Measurements from ENCODE around the gene HAT1. TPM values are rescaled to one million over a fixed set of nuclear protein-coding genes. Genes with fewer than 3 reads are reported as not detected.

Gene HAT1, protein sequence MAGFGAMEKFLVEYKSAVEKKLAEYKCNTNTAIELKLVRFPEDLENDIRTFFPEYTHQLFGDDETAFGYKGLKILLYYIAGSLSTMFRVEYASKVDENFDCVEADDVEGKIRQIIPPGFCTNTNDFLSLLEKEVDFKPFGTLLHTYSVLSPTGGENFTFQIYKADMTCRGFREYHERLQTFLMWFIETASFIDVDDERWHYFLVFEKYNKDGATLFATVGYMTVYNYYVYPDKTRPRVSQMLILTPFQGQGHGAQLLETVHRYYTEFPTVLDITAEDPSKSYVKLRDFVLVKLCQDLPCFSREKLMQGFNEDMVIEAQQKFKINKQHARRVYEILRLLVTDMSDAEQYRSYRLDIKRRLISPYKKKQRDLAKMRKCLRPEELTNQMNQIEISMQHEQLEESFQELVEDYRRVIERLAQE
- 10 to 100 TPM; 17.3 to 25.3 TPM for total RNA-seq

DNA sequence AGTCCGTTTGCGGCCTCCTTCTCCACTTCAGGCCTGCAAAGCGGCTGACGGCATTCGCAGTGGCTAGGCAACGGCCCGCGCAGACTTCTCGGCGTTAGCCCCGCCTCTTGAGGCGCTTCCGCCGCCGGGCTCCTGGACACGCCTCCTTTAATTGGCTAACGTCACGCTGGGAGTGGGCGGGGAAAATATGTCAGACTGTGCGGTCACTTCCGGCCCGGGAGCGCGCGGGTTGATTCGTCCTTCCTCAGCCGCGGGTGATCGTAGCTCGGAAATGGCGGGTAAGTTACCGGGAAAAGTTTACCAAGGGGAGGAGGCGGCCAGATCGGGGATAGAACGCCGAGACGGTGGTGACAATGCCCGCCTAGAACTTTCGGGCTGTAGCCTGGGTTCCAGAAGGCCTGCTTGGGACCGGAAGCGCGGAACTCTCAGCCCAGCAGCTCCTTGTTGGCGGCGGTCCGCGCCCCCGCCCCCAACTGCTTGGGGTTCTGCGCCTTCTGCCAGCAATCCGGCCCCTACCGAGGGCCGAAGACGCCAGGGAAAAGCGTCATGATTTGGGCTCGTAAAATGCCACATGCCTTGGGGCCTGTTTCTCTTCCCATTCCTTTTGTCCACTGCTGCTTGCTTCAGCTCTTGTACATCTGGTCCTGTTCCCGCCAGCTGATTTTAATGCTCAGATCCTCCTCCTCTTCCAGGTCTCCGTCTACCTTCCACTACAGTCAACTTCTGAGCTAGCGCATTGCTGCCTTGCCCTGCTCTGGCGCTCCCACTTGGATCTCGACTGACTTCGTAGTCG is at the start of gene HAT1:
TSS of gene HAT1 (plus strand) at position 232 of the 793 bp plus-strand sequence. CDS start at position 272, 40 bp downstream.
- Histone ChIP-seq H3K27ac (peak within 1 kb of the TSS; percentile 91 to 92), H3K27me3 (replicated peaks; ENCODE audit: insufficient read depth) (no peaks in the 10 kb centered on the region), H3K4me3 (peak within 1 kb of the TSS; percentile 85), H3K4me1 (ENCODE audit: control insufficient read depth in 1 of 2, low read depth in 2 of 2) (peaks cover 8 to 22% of the 10 kb centered on the region in 2 donors), H3K9me3 (no peaks in the 10 kb centered on the region), H3K36me3 (no peaks in the 10 kb centered on the region)
- DNase-seq (ENCODE audit: low spot score) (peak; percentile 90), ATAC-seq (ENCODE audit: insufficient number of reproducible peaks, low FRiP score, low read depth) (peak; percentile 98)
- TF ChIP-seq, protein P1, sequence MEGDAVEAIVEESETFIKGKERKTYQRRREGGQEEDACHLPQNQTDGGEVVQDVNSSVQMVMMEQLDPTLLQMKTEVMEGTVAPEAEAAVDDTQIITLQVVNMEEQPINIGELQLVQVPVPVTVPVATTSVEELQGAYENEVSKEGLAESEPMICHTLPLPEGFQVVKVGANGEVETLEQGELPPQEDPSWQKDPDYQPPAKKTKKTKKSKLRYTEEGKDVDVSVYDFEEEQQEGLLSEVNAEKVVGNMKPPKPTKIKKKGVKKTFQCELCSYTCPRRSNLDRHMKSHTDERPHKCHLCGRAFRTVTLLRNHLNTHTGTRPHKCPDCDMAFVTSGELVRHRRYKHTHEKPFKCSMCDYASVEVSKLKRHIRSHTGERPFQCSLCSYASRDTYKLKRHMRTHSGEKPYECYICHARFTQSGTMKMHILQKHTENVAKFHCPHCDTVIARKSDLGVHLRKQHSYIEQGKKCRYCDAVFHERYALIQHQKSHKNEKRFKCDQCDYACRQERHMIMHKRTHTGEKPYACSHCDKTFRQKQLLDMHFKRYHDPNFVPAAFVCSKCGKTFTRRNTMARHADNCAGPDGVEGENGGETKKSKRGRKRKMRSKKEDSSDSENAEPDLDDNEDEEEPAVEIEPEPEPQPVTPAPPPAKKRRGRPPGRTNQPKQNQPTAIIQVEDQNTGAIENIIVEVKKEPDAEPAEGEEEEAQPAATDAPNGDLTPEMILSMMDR (IDR thresholded peaks at IDR 0.05), result no peak

DNA sequence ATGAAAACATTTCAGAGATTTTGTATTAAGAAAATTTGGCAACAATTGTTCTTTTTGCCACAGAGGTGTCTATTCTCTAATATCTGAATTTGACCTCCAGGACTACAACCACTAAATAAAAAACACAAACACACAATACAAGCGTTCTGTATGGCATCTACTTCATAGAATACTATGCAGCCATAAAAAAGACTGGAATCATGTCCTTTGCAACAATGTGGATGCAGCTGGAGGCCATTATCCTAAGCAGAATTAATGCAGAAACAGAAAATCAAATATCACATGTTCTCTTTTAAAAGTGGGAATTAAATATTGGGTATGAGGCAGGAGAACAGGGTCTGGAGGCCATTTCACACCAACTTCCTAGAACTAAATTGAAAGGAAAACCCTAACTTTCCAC is 47.7 kb upstream of the HAT1 start:
- no peaks in the 10 kb centered on the region for H3K27me3 ChIP-seq (replicated peaks; ENCODE audit: insufficient read depth)
- TF ChIP-seq, protein P1 (IDR thresholded peaks at IDR 0.05), result no peak
- H3K4me3 ChIP-seq, result no peak overlapping the region
- peaks cover 12 to 17% of the 10 kb centered on the region in 2 donors for H3K4me1 ChIP-seq (ENCODE audit: control insufficient read depth in 1 of 2, low read depth in 2 of 2)
- H3K36me3 ChIP-seq, result peaks cover 6% of the 10 kb centered on the region
- ATAC-seq (ENCODE audit: insufficient number of reproducible peaks, low FRiP score, low read depth) (no peak), DNase-seq (ENCODE audit: low spot score) (no peak)
- no peaks in the 10 kb centered on the region for H3K9me3 ChIP-seq
- H3K27ac ChIP-seq, result no peak overlapping the region

DNA sequence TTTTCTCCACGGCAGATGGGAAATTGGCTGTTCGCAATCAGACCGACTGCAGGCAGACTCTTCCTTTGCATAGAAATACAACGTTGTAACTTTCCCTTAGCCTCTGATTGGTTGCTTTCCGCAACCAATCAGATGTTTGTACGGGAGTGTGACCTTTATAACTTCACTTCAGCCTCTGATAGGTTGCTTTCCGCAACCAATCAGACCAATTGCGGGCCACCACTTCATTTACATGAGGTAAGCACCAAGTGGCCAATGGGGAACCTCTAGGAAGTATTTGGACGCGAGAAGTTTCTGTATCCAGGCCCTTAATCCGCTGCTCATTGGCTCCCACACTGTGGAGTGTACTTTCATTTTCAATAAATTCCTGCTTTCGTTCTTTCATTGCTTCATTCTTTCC is 47.3 kb upstream of the HAT1 start:
- peaks cover 12 to 22% of the 10 kb centered on the region in 2 donors for H3K4me1 ChIP-seq (ENCODE audit: control insufficient read depth in 1 of 2, low read depth in 2 of 2)
- peaks cover 6% of the 10 kb centered on the region for H3K36me3 ChIP-seq
- ATAC-seq (ENCODE audit: insufficient number of reproducible peaks, low FRiP score, low read depth), result no peak
- H3K4me3 ChIP-seq, result no peak overlapping the region
- TF ChIP-seq, protein P1 (IDR thresholded peaks at IDR 0.05), result no peak
- no peaks in the 10 kb centered on the region for H3K9me3 ChIP-seq
- no peaks in the 10 kb centered on the region for H3K27me3 ChIP-seq (replicated peaks; ENCODE audit: insufficient read depth)
- DNase-seq (ENCODE audit: low spot score), result no peak
- H3K27ac ChIP-seq, result no peak overlapping the region

DNA sequence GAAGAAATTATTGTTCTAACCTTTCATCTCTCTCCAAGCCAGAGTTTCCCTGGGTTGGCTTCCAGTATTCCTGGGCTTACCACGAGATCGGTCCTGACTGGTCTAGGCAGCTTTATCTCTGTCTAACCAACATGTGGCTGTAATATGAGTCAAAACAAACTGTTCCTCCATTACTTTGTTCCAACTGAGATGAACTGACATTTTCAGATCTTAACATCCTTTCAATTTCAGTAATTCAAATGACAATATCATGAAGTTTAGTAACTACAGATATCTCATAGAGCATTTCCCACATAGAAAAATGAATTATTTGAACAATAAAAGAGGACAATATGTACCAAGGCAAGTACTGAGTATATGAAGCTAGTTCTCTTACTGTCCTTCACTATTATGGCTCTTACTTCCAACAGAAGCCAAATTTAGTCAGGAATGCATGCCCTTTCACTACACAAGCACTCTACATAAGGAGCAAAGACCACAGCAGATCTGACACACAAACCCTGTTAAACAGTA is 43.7 kb upstream of the HAT1 start:
- Histone ChIP-seq H3K4me1 (ENCODE audit: control insufficient read depth in 1 of 2, low read depth in 2 of 2) (peaks cover 15 to 29% of the 10 kb centered on the region in 2 donors), H3K27me3 (replicated peaks; ENCODE audit: insufficient read depth) (no peaks in the 10 kb centered on the region), H3K36me3 (peaks cover 6% of the 10 kb centered on the region), H3K27ac (peak overlapping the region; percentile 50 to 59), H3K4me3 (peak overlapping the region; percentile 20), H3K9me3 (no peaks in the 10 kb centered on the region)
- ATAC-seq (ENCODE audit: insufficient number of reproducible peaks, low FRiP score, low read depth) (no peak), DNase-seq (ENCODE audit: low spot score) (no peak)
- TF ChIP-seq, protein P1 (IDR thresholded peaks at IDR 0.05), result no peak

DNA sequence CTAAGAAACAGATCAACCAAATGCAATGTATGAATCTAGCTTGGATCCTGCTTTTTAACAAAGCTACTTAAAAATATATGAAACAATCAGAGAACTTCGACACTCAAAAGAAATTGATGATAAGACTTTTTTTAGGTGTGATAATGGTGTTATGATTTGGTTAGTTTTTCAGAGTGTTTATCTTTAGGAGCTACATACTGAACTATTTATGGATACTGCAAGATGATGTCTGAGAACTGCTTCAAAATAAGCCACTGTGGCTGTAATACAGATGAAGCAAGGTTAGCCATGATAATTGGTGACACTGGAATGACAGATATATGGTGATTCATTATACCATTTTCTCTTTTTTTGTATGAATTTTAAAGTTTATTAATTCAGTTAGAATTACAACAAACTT is 42.4 kb upstream of the HAT1 start:
- H3K9me3 ChIP-seq, result no peaks in the 10 kb centered on the region
- DNase-seq (ENCODE audit: low spot score) (no peak), ATAC-seq (ENCODE audit: insufficient number of reproducible peaks, low FRiP score, low read depth) (no peak)
- TF ChIP-seq, protein P1 (IDR thresholded peaks at IDR 0.05), result no peak
- peaks cover 2% of the 10 kb centered on the region for H3K36me3 ChIP-seq
- H3K27ac ChIP-seq, result no peak overlapping the region
- no peaks in the 10 kb centered on the region for H3K27me3 ChIP-seq (replicated peaks; ENCODE audit: insufficient read depth)
- H3K4me3 ChIP-seq, result no peak overlapping the region
- H3K4me1 ChIP-seq (ENCODE audit: control insufficient read depth in 1 of 2, low read depth in 2 of 2), result peaks cover 15 to 29% of the 10 kb centered on the region in 2 donors

Data from thoracic aorta (tissue), 2 donors.